Skeletal muscle satellite cell (primary cell): ENCODE results near the gene PM20D1.

Experiments used
- H3K27me3 ChIP-seq: 2 replicates; pipeline ENCODE4 v1.7.0; 2013; ENCODE audit warnings: low read length; ENCODE audit not compliant: control insufficient read depth, insufficient read depth
- H3K36me3 ChIP-seq: 2 replicates; pipeline ENCODE4 v1.7.0; 2013; ENCODE audit warnings: mild to moderate bottlenecking, control low read depth, low read length; ENCODE audit not compliant: insufficient read depth
- H3K4me1 ChIP-seq: 2 replicates; pipeline ENCODE4 v1.7.0; 2013; ENCODE audit warnings: low read length; ENCODE audit not compliant: control insufficient read depth, insufficient read depth
- H3K4me2 ChIP-seq: 2 replicates; pipeline ENCODE4 v1.7.0; 2013; ENCODE audit warnings: mild to moderate bottlenecking, low read length
- H3K4me3 ChIP-seq: 2 replicates; pipeline ENCODE4 v1.7.0; 2013; ENCODE audit warnings: low read length
- H3K9ac ChIP-seq: 2 replicates; pipeline ENCODE4 v1.7.0; 2013; ENCODE audit warnings: mild to moderate bottlenecking, low read depth, low read length, moderate library complexity
- H3K9me3 ChIP-seq: replicated peaks from 2 replicates; pipeline ENCODE4 v1.7.0; 2013; ENCODE audit warnings: mild to moderate bottlenecking, control low read depth, low read length

Gene PM20D1

DNA sequence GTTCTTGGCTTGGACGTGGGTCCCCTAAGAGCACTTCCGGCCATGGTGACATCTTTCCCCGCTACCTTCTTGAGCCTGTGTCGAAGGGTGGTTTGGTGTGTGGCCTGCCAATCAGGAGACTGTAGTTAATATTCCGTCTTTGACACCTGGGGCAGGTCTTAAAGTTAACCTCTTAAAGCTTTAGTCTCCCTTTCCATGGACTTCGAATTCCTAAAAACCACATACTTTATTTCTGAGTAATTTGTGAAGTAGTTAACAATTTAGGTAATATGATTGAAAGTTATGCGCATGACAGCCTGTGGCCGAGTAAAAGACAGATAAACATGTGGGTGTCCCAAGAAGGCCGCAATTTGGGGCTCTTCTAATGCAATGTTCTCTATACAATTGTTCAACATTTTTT, 64.5 kb downstream of the PM20D1 start:
- no peaks in the 10 kb centered on the region for H3K27me3 ChIP-seq
- H3K36me3 ChIP-seq: peaks cover 1% of the 10 kb centered on the region
- no peak overlapping the region for H3K4me3 ChIP-seq
- H3K9ac ChIP-seq: no peak overlapping the region
- no peaks in the 10 kb centered on the region for H3K9me3 ChIP-seq
- no peak overlapping the region for H3K4me2 ChIP-seq
- peaks cover 7% of the 10 kb centered on the region for H3K4me1 ChIP-seq

DNA sequence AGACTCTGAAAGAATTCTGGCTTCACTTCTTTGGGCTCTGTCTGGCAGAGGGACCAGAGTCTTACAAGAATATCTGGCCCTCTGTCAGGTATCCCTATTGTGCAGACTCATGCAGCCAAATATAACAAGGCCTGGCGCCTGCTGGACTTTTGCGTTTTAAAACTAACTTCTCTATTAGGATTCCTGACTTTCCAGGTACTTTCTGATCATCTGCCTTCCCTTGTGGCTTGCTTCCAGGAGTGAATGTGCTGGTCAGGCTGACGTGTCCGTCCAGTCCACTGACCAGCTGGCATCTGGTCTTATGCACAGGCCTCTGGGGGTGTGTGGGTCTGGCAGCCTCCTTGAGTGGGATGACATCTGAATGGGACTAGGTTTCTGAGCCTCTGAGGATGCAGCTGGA, 66.0 kb downstream of the PM20D1 start:
- no peaks in the 10 kb centered on the region for H3K27me3 ChIP-seq
- H3K4me3 ChIP-seq: no peak overlapping the region
- H3K36me3 ChIP-seq: no peaks in the 10 kb centered on the region
- H3K4me1 ChIP-seq: peaks cover 7% of the 10 kb centered on the region
- peak overlapping the region; percentile 8 for H3K4me2 ChIP-seq
- H3K9ac ChIP-seq: no peak overlapping the region
- H3K9me3 ChIP-seq: no peaks in the 10 kb centered on the region

DNA sequence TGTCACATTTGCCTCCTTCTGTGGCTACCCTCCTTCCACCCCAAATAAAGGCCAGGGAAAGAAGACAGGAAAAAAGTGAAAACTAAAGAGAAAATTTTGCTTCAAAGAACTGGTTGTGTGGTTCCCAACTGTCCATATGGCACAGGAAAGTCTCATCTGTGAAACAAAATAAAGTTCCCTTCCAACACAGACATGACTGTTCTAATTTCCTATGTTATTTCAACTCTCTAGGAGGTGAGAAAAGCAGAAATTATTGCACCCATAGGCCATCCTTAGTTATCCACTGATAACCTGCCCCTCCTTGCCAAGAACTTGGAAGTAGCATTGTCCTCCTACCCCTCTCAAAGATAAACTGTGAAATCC, 66.5 kb downstream of the PM20D1 start:
- Histone ChIP-seq H3K4me1 (peaks cover 7% of the 10 kb centered on the region), H3K9me3 (no peaks in the 10 kb centered on the region), H3K4me2 (no peak overlapping the region), H3K9ac (no peak overlapping the region), H3K36me3 (no peaks in the 10 kb centered on the region), H3K4me3 (no peak overlapping the region), H3K27me3 (no peaks in the 10 kb centered on the region)

DNA sequence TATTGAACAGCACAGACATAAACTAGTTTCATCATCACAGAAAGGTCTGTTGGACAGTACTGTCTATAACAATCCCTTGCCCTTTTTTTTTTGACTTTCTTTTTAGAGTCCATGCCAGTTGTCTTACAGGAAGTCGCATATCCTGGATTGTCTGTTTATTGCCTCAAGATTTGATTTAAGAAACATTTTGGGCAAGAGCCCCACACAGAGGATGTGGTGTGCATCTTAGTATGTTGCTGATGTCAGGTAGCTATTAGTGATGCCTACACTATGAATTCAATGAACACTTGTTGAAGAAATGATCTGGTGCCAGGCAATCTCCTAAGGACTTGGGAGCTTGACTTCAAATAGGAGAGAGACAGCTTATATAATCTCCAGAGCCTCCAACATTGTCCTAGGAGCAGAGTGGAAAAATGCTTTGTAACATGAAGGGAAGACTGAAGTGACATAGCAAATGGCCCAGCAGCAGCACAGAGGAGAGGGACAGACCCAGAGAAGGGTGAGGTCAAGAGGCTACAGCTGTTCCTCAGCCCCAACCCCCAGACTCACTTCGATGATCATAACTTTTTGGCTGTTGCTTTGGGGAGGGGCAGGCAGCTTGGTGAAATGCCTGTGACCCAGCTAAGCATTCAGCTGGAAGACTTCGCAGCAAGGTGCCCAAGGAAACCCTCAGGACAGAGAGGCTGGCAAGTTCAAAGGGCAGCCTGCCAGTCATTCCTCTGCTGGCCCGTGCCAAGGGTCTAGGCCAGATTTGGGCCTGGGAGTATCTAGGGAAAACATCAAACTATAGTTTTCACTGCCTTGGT, 67.1 kb downstream of the PM20D1 start:
- no peak overlapping the region for H3K4me3 ChIP-seq
- no peak overlapping the region for H3K9ac ChIP-seq
- H3K27me3 ChIP-seq: no peaks in the 10 kb centered on the region
- no peak overlapping the region for H3K4me2 ChIP-seq
- peaks cover 7% of the 10 kb centered on the region for H3K4me1 ChIP-seq
- no peaks in the 10 kb centered on the region for H3K9me3 ChIP-seq
- no peaks in the 10 kb centered on the region for H3K36me3 ChIP-seq

DNA sequence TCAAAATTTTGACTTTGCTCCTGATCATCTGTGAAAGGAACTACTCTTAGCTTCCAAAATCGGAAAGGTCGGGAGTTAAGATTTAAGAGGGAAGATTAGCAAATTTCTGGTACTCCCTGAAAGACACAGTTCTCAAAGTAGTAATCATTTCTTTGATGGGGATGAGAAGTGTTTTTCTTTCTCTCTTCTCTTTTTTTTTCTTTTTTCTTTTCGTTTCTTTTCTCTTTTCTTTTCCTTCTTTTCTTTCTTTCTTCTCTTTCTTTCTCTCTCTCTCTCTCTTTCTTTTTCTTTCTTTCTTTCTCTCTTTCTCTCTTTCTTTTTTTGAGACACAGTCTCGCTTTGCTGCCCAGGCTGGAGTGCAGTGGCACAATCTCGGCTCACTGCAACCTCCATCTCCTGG, 69.6 kb downstream of the PM20D1 start:
- Histone ChIP-seq H3K4me1 (peaks cover 15% of the 10 kb centered on the region), H3K4me3 (no peak overlapping the region), H3K27me3 (no peaks in the 10 kb centered on the region), H3K9me3 (no peaks in the 10 kb centered on the region), H3K4me2 (no peak overlapping the region), H3K36me3 (no peaks in the 10 kb centered on the region), H3K9ac (no peak overlapping the region)
